Muscle of back (tissue), 13 donors: ENCODE measurements around the gene ZNF502. TPM values are rescaled to one million over a fixed set of nuclear protein-coding genes. Genes with fewer than 3 reads are reported as not detected.
"Not testable (repeated sequence)": the region's sequence is repeated elsewhere in the genome, so short reads cannot be mapped to it uniquely, and the experiment has no call there.

ENCODE experiments used
- DNase-seq, 3 donors: peaks; one replicate each; pipeline versions ENCODE4 v3.0.0 to v3.0.0-alpha.2; 2013
- long read RNA-seq, 9 donors: transcript quantifications; one replicate each; lab custom pipeline, GENCODE V29; 2026
- polyA plus RNA-seq, 10 donors: library from polyadenylated mRNA; unstranded; fragments of 120-200 nt; gene quantifications; one replicate each; pipeline ENCODE4 v1.2.1, GENCODE V29; 2013; ENCODE audit not compliant: insufficient read length in 10 of 10

ZNF502 gene
- polyA plus RNA-seq, result 1 to 10 TPM; 4.7 to 7.5 (median 6.1) TPM
- long read RNA-seq, donor 1, partial matches to known transcripts, result 0 of 3 reads
- long read RNA-seq, donor 1, other reads (novel, unspliced or antisense), result 0 of 3 reads
- long read RNA-seq, donor 2, partial matches to known transcripts, result 0 of 1 reads
- long read RNA-seq, donor 2, other reads (novel, unspliced or antisense), result 0 of 1 reads
- long read RNA-seq, donor 3, result 0 reads
- long read RNA-seq, donor 4, partial matches to known transcripts, result 0 of 1 reads
- long read RNA-seq, donor 4, other reads (novel, unspliced or antisense), result 0 of 1 reads
- long read RNA-seq, donor 5, partial matches to known transcripts, result 0 of 2 reads
- long read RNA-seq, donor 5, other reads (novel, unspliced or antisense), result 0 of 2 reads
- long read RNA-seq, donor 6, partial matches to known transcripts, result 0 of 2 reads
- long read RNA-seq, donor 6, other reads (novel, unspliced or antisense), result 0 of 2 reads
- long read RNA-seq, donor 7, partial matches to known transcripts, result 0 of 1 reads
- long read RNA-seq, donor 7, other reads (novel, unspliced or antisense), result 0 of 1 reads
- long read RNA-seq, donor 8, partial matches to known transcripts, result 5 of 5 reads
- long read RNA-seq, donor 8, other reads (novel, unspliced or antisense), result 0 of 5 reads
- long read RNA-seq, donor 9, result 0 reads

- DNase-seq, result peak; percentile 89 to 97 (median 94)
Observed at GRCh38 chr3:44712455-44713075, at the start of gene ZNF502. Gene ZNF502, plus strand, starts transcription at chr3:44712660. Its CDS starts 7,602 bp downstream, at chr3:44720262.

- DNase-seq, result no peak
Observed at GRCh38 chr3:44665173-44665572, 47.3 kb upstream of the ZNF502 start.

GRCh38 chr3:44666346-44666745 is 46.1 kb upstream of the ZNF502 start:
- no peak for DNase-seq

DNA sequence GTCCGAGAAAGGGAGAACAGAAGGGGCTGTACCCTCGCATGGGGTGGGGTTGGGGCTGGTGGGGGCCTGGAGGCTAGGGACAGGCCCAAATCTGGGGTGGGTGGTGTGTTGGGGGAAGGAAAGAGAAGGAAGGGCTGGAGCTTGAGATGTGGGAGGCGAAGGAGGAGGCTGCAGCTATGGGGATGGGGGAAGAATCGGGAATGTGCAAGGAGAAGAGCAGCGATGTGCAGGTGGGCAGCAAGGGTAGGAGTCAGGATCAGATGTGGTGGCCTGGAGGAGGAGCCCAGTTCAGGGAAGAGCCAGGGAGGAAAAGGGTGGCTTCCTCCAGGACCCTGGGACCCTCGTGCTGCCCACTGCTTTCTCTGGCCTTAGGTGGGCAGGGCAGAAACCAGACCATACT is 42.7 kb upstream of the ZNF502 start:
- DNase-seq, result no peak

DNA sequence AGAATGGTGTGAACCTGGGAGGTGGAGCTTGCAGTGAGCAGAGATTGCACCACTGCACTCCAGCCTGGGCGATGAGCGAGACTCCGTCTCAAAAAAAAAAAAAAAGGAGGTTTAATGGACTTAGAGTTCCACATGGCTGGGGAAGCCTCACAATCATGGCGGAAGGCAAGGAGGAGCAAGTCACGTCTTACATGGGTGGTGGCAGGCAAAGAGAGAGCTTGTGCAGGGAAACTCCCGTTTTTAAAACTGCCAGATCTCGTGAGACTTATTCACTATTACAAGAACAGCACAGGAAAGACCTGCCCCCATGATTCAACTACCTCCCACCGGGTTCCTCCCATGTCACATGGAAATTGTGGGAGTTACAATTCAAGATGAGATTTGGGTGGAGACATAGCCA is 39.0 kb upstream of the ZNF502 start:
- not testable (repeated sequence) for DNase-seq

- no peak for DNase-seq
Observed at GRCh38 chr3:44674211-44674610, 38.2 kb upstream of the ZNF502 start.

GRCh38 chr3:44678480-44679116 is 33.9 kb upstream of the ZNF502 start:
- no peak for DNase-seq

DNA sequence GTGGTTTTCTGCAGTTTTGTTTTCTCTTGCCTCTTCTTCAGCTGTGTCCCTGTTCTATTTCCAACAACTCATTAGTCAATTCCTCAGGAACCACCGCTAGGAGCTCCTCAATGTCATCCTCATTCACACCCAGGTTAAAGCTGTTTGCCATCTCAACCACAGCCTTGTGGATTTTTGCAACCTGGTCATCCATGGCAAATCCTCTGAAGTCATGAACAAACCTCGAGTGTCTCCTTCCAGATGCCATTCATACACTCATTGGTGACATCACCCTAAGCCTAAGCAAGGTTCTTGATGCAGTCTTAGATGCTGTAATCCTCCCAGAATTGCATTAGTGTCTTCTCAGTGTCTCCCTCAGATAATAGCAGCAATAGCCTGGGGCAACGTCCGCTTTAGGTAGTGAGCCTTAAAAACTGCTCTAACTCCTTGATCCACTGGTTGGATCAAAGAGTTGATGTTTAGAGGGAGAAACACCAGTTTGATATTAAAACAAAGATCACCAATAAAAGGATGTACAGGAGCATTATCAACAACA is 31.5 kb upstream of the ZNF502 start:
- no peak for DNase-seq

DNA sequence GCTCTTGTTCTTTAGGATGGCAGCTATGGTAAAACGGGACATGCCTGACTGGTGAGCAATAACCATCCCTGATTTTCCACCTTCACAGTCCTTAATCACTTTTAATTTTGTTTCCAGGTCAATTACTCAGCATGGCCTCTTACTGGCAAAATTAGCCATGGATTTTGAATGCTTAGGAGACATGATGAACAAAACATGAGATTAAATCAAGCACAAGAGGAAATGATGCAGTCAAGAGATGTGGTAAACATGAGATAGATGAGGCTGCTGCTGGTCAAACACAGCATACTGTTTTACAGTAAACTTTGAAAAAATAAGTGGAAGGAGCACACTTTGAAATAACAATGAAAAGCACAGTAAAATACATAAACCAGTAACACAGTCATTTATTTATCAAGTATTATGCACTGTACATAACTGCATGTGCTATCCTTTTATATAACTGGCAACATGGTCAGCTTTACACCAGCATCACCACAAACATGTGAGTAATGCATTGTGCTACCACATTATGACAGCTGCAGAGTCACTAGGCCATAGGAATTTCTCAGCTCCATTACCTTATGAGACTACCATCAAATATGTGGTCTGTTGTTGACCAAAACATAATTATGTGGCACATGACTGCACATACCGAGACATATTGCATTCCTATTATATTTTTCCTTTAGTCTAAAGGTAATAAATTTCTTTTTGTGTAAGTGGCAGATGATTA is 30.1 kb upstream of the ZNF502 start:
- peak in 1 of 3 donors; percentile 4 for DNase-seq

DNA sequence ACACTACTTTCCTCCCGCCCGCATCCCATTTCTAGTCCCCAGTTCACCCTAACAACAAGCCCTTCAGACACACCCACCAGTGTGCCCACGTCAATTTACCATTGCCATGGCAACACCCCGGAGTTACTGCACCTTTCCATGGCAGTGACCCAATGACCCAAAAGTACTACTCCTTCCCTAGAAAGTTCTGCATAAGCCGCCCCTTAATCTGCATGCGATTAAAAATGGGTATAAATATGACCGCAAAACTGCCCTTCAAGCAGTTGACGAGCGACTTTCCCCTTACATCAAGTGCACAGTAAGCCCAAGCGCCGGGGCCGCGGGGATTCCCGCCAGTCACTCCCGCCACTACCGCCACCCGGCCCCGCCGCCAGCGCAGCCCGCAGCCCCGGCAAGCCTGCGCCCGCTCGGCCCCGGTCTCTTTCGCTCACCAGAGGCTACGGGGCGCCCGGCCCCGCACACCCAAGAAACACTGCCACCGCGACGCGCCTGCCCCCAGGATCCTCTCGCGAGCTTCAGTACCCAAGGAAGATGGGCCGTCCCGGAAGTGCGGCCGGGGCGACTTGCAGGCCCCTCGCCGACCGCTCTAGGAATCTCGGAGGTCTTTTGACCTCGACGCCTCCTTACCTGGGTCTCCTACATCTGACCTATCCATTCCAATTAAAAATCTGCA is 27.2 kb upstream of the ZNF502 start:
- peak; percentile 69 to 91 (median 77) for DNase-seq

- no peak for DNase-seq
Observed at GRCh38 chr3:44687898-44688297, 24.6 kb upstream of the ZNF502 start.

DNA sequence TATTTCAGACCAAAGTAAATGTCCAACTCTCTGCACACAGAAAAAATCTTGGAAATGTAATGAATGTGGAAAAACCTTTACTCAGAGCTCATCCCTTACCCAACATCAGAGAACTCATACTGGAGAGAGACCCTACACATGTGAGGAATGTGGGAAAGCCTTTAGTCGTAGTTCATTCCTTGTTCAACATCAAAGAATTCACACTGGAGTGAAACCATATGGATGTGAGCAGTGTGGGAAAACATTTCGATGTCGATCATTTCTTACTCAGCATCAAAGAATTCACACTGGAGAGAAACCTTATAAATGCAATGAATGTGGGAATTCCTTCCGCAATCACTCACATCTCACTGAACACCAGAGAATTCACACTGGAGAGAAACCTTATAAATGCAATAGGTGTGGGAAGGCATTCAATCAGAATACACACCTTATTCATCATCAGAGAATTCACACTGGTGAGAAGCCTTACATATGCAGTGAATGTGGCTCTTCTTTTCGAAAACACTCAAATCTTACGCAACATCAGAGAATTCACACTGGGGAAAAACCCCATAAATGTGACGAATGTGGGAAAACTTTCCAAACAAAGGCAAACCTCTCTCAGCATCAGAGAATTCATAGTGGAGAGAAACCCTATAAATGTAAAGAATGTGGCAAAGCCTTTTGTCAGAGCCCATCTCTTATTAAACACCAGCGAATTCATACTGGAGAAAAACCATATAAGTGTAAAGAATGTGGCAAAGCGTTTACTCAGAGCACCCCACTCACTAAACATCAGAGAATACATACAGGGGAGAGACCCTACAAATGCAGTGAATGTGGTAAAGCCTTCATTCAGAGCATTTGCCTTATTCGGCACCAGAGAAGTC is 9.0 kb downstream of the ZNF502 start:
- no peak for DNase-seq

- DNase-seq, result no peak
Observed at GRCh38 chr3:44722103-44722401, 9.6 kb downstream of the ZNF502 start.

DNA sequence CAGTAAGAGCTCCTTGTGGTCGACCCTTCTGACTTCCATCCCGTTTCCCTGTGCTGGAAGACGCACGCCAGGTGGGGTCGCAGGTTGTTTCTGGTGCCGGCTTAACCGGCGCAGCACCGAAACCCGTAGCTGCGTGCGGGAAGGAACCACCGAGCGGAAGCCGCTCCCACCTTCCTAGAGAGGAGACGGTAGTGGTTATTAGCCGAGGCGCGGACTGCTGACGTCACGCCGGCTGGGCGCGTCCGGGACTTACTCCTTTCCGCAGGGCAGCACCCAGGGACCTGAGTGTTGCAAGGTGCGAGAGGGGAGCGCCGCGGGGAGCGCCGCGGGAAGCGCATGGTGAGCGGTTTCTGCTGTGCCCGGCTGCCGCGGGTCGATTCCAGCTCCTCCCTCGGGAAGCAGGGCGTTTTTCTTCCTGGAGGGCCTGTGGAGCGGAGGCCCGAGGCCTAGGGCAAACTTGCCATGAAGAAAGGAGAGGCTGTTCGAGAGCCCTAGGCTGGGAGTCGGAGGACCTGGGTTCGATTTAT is 17.0 kb downstream of the ZNF502 start, which contains the start of gene ZNF501:
Gene ZNF501 (plus strand): TSS at position 252 of the 527 bp plus-strand sequence. CDS start 4,787 bp downstream, outside the sequence.
- DNase-seq, result peak; percentile 92 to 97 (median 93)

DNA sequence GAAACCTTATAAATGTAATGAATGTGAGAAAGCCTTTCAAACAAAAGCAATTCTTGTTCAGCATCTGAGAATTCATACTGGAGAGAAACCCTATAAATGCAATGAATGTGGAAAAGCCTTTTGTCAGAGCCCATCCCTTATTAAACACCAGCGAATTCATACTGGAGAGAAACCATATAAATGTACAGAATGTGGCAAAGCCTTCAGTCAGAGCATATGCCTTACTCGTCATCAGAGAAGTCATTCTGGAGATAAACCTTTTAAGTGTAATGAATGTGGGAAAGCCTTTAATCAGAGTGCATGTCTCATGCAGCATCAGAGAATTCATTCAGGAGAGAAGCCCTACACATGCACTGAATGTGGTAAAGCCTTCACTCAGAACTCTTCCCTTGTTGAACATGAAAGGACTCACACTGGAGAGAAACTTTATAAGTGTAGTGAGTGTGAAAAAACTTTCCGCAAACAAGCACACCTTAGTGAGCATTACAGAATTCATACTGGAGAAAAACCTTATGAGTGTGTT is 22.2 kb downstream of the ZNF502 start:
- DNase-seq, result no peak

GRCh38 chr3:44761101-44761423 is 48.6 kb downstream of the ZNF502 start:
- no peak for DNase-seq

- peak; percentile 96 to 99 (median 98) for DNase-seq
Observed at GRCh38 chr3:44761424-44762169, 49.1 kb downstream of the ZNF502 start, which contains the start of the genes KIAA1143 and KIF15. Gene KIAA1143, minus strand, starts transcription at chr3:44761619. Its CDS starts 17 bp downstream, at chr3:44761602. Gene KIF15, plus strand, starts transcription at chr3:44761794. Its CDS starts 72 bp downstream, at chr3:44761866.

DNA sequence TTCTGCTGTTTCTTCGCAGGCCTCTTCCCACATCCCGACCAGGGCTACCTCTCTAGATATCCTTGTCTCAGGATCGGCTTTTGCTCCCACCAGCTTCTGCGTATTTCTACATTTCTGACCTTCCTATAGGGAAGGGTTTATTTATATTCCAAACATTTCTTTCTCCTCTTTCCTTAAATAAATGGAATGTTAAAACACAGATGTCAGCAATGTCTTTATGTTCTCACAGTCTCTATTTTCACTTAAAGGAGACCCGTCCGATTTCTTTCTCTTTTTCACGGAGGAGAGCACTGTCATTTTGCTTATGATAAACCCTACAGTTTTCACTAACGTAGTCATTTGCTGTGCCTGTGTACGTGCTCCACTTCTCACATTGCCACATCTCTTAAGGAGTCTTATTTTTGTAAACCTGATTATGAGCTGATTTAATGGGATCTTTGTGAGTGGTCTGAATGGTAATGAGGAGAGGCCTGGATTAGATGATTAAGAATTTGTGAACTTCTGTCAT is 49.8 kb downstream of the ZNF502 start:
- no peak for DNase-seq
